Testis (tissue), 3 donors: Measurements from ENCODE around the gene ALDH1B1. TPM values are rescaled to one million over a fixed set of nuclear protein-coding genes. Genes with fewer than 3 reads are reported as not detected.

Experiments used
- DNase-seq: peaks from one replicate; pipeline ENCODE4 v3.0.0-alpha.2; 2019
- H3K27ac ChIP-seq, 2 donors: fragments of 200-600 bp; sonication (generic); one replicate each; pipeline ENCODE4 v1.5.1; 2019
- H3K27me3 ChIP-seq: fragments of 200-600 bp; sonication (generic); one replicate; pipeline ENCODE4 v1.5.1; 2019
- H3K36me3 ChIP-seq: fragments of 200-600 bp; sonication (generic); one replicate; pipeline ENCODE4 v1.5.1; 2017; ENCODE audit warnings: low read depth; ENCODE audit errors: missing control alignments
- H3K4me1 ChIP-seq: fragments of 200-600 bp; sonication (generic); one replicate; pipeline ENCODE4 v1.5.1; 2019
- H3K4me3 ChIP-seq, 2 donors: fragments of 200-600 bp; sonication (generic); one replicate each; pipeline ENCODE4 v1.5.1; 2017 to 2019
- H3K9me3 ChIP-seq: fragments of 200-600 bp; sonication (generic); one replicate; pipeline ENCODE4 v1.5.1; 2017
- CTCF ChIP-seq, 3 experiments: fragments of 450-650 bp in 2 of 3; fragments of 200-600 bp in 1 of 3; sonication (generic) in 1 of 3; IDR thresholded peaks; one replicate each; pipeline ENCODE4 v1.5.1; 2016 to 2019; ENCODE audit warnings: antibody characterized with exemption in 3 of 3, mild to moderate bottlenecking in 2 of 3, moderate library complexity in 1 of 3
- POLR2A ChIP-seq: fragments of 450-650 bp; IDR thresholded peaks from one replicate; pipeline ENCODE4 v1.6.1; 2017; ENCODE audit warnings: antibody characterized with exemption, mild to moderate bottlenecking, moderate library complexity
- WGBS, 2 donors: methylation state at CpG; one replicate each; pipeline ENCODE4 v1.1.5; 2018; 5-methylcytosine and 5-hydroxymethylcytosine counted together
- intact Hi-C: fragments of 100-400 bp; cut with DNase I; formaldehyde crosslinking; loops from one replicate; pipeline ENCODE4 v1.15.1; 2023; ENCODE audit warnings: low total_unique reads
- polyA plus RNA-seq: library from polyadenylated mRNA; stranded (reverse); fragments of 350-450 nt; fragmentation: Illumina TruSeq; extraction: RNeasy Lipid Tissue Mini Kit (QIAGEN cat#74804); gene quantifications from one replicate; pipeline ENCODE4 v1.2.3, GENCODE V29; 2014; ENCODE audit warnings: low read depth, low replicate concordance; ENCODE audit not compliant: insufficient read depth
- total RNA-seq, 2 donors: library from RNA; depleted of rRNA; stranded (reverse); fragments of >200 nt; gene quantifications; one replicate each; pipeline ENCODE4 v1.2.3, GENCODE V29; 2016

The ALDH1B1 gene
- total and polyA plus RNA-seq, 3 donors from 2014 or later = 42.2 to 71.7 (median 42.4) TPM

- DNase-seq = no peak
- WGBS, 2 donors = 94 to 100% methylated on average over 3 of the region's 3 CpGs
- H3K4me1 ChIP-seq = peaks cover 28% of the 10 kb centered on the region
Observed at GRCh38 chr9:38385896-38386295, 6.6 kb upstream of the ALDH1B1 start.

GRCh38 chr9:38386319-38386895, 6.1 kb upstream of the ALDH1B1 start:
- Histone ChIP-seq H3K27ac (no peak overlapping the region), H3K4me1 (peaks cover 24% of the 10 kb centered on the region), H3K4me3 (no peak overlapping the region), H3K27me3 (no peaks in the 10 kb centered on the region), H3K9me3 (no peaks in the 10 kb centered on the region), H3K36me3 (no peaks in the 10 kb centered on the region)
- intact Hi-C loops = no loop called here
- TF ChIP-seq CTCF (IDR thresholded peaks at IDR 0.05) (no peak), POLR2A (no peak)
- DNase-seq = no peak
- 81 to 88% methylated on average over 4 of the region's 4 CpGs for WGBS, 2 donors

More at GRCh38 chr9:38385896-38386295, 6.6 kb upstream of the ALDH1B1 start:
- intact Hi-C loops = no loop called here
- H3K36me3 ChIP-seq = no peaks in the 10 kb centered on the region
- no peak overlapping the region for H3K4me3 ChIP-seq
- no peak for TF ChIP-seq POLR2A
- no peak for TF ChIP-seq CTCF (IDR thresholded peaks at IDR 0.05)
- H3K27ac ChIP-seq = no peak overlapping the region
- H3K27me3 ChIP-seq = no peaks in the 10 kb centered on the region
- H3K9me3 ChIP-seq = no peaks in the 10 kb centered on the region

GRCh38 chr9:38387066-38387465, 5.4 kb upstream of the ALDH1B1 start:
- intact Hi-C loops = no loop called here
- H3K4me3 ChIP-seq = no peak overlapping the region
- H3K27me3 ChIP-seq = no peaks in the 10 kb centered on the region
- DNase-seq = no peak
- 39 to 57% methylated on average over 1 of the region's 1 CpG for WGBS, 2 donors
- no peak overlapping the region for H3K27ac ChIP-seq
- TF ChIP-seq POLR2A = no peak
- TF ChIP-seq CTCF (IDR thresholded peaks at IDR 0.05) = no peak
- H3K36me3 ChIP-seq = no peaks in the 10 kb centered on the region
- no peaks in the 10 kb centered on the region for H3K9me3 ChIP-seq
- H3K4me1 ChIP-seq = peaks cover 20% of the 10 kb centered on the region

- intact Hi-C loops = no loop called here
- TF ChIP-seq POLR2A = no peak
- TF ChIP-seq CTCF (IDR thresholded peaks at IDR 0.05) = no peak
- Histone ChIP-seq H3K9me3 (no peaks in the 10 kb centered on the region), H3K4me1 (peaks cover 20% of the 10 kb centered on the region), H3K27me3 (no peaks in the 10 kb centered on the region), H3K36me3 (no peaks in the 10 kb centered on the region), H3K27ac (no peak overlapping the region), H3K4me3 (no peak overlapping the region)
- DNase-seq = no peak
- 89 to 95% methylated on average over 4 of the region's 4 CpGs for WGBS, 2 donors
Observed at GRCh38 chr9:38387751-38388150, 4.8 kb upstream of the ALDH1B1 start.
